Endodermal cell (in vitro differentiated cells): Measurements from ENCODE around the gene SGMS1. TPM values are rescaled to one million over a fixed set of nuclear protein-coding genes. Genes with fewer than 3 reads are reported as not detected.

Source experiments
- DNase-seq: peaks from one replicate; pipeline ENCODE4 v3.0.0-alpha.2; 2017
- H3K27ac ChIP-seq: 2 replicates; pipeline ENCODE4 v1.5.1; 2013; ENCODE audit warnings: mild to moderate bottlenecking, low read depth, low read length, moderate library complexity
- H3K27me3 ChIP-seq: 2 replicates; pipeline ENCODE4 v1.6.1; 2013; ENCODE audit warnings: mild to moderate bottlenecking, low read length, moderate library complexity; ENCODE audit not compliant: insufficient read depth, control insufficient read depth, poor library complexity, severe bottlenecking
- H3K36me3 ChIP-seq: 2 replicates; pipeline ENCODE4 v1.7.0; 2013; ENCODE audit warnings: mild to moderate bottlenecking, low read length, moderate library complexity; ENCODE audit not compliant: control insufficient read depth, insufficient read depth
- H3K4me1 ChIP-seq: one replicate; pipeline ENCODE4 v1.7.0; 2013; ENCODE audit warnings: low read length; ENCODE audit not compliant: control insufficient read depth, insufficient read depth
- H3K4me3 ChIP-seq: 2 replicates; pipeline ENCODE4 v1.5.1; 2013; ENCODE audit warnings: mild to moderate bottlenecking, low read length, moderate library complexity
- H3K9ac ChIP-seq: 2 replicates; pipeline ENCODE4 v1.6.1; 2013; ENCODE audit warnings: mild to moderate bottlenecking, low read length, moderate library complexity; ENCODE audit not compliant: poor library complexity, severe bottlenecking; ENCODE audit errors: extremely low read depth
- H3K9me3 ChIP-seq: 2 replicates; pipeline ENCODE4 v1.6.1; 2013; ENCODE audit warnings: mild to moderate bottlenecking, low read length, moderate library complexity; ENCODE audit not compliant: control insufficient read depth
- H3K27ac Mint-ChIP-seq: 2 replicates; pipeline ENCODE4 v1.8.0; 2020; ENCODE audit warnings: mixed read lengths
- H3K27me3 Mint-ChIP-seq: 2 replicates; pipeline ENCODE4 v1.8.0; 2021; ENCODE audit warnings: mild to moderate bottlenecking, mixed read lengths; ENCODE audit not compliant: insufficient read depth
- H3K36me3 Mint-ChIP-seq: 2 replicates; pipeline ENCODE4 v1.8.0; 2020; ENCODE audit warnings: low read depth, mixed read lengths
- H3K4me1 Mint-ChIP-seq: 2 replicates; pipeline ENCODE4 v1.8.0; 2020; ENCODE audit warnings: mixed read lengths
- H3K4me3 Mint-ChIP-seq: 2 replicates; pipeline ENCODE4 v1.8.0; 2020; ENCODE audit warnings: mild to moderate bottlenecking, moderate library complexity, mixed read lengths
- H3K9me3 Mint-ChIP-seq: 2 replicates; pipeline ENCODE4 v1.8.0; 2020; ENCODE audit warnings: mild to moderate bottlenecking, mixed read lengths
- WGBS, 2 experiments: methylation state at CpG; one replicate each; pipeline versions ENCODE4 v1.1.5 to v1.1.7; 2013; ENCODE audit warnings: missing lambda C conversion rate in 2 of 2, mixed read lengths in 1 of 2; ENCODE audit not compliant: insufficient coverage in 1 of 2, insufficient read length in 1 of 2; 5-methylcytosine and 5-hydroxymethylcytosine counted together
- total RNA-seq, 2 donors: library from RNA; stranded (reverse); fragmentation: NEBNext Ultra II Directional in 1 of 2; extraction: Animal tissue kit (Norgen Biotek cat#: 25700) in 1 of 2; gene quantifications; 2 replicates in 1 of 2; 3 replicates in 1 of 2; pipeline ENCODE4 v1.2.1, GENCODE V29; 2021
- TF ChIP-seq, protein P1 (sequence below): fragments of 200-600 bp; sonication (generic); conservative IDR thresholded peaks from 2 replicates; pipeline ENCODE4 v1.5.0; 2021; ENCODE audit warnings: antibody characterized with exemption, mild to moderate bottlenecking

Gene SGMS1
- total RNA-seq, 2 donors from 2014 or later, result 12.0 to 14.3 TPM

DNA sequence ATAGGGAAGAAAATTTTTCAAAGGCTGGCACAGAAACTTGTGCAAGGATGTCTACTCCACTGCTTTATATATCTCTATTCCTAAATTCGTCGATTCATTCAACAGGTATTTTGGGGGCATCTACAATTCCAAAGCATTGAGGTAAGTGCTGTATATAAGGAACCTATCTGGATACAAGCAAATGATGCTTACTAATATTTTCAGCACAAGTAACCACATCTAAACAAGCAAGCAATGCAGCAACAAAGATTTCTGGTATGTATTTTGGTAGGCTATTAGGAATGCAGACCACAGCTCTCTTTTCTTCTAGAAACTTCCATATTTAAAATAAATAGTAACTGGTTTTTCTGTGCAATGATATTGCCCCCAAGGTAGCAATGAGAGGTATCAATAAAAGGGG, 183.9 kb downstream of the SGMS1 start:
- Mint-ChIP-seq H3K9me3 (peaks cover 4% of the 10 kb centered on the region), H3K4me1 (peaks cover 2% of the 10 kb centered on the region)

DNA sequence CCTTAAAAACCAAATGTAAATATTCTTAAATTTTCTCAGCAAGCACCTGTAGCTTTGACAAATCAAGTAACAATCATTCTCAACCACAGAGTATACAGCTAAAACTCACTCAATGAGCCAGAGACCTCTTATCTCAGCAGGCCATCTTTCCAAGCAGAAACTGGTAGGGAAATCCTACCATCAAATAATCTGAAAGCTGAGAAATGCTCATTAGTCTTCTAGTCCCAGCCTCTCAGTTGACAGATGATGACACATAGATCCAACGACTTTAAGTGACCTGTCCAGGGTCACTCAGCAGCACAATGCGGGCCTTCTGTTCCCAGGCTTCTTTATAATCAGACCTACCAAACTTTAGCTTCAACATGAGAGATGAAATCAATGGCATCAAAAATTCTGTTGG, 184.6 kb downstream of the SGMS1 start:
- Histone ChIP-seq H3K9ac (no peak overlapping the region), H3K36me3 (no peaks in the 10 kb centered on the region), H3K4me3 (no peak overlapping the region), H3K27ac (no peak overlapping the region), H3K4me1 (no peaks in the 10 kb centered on the region), H3K27me3 (no peaks in the 10 kb centered on the region), H3K9me3 (no peaks in the 10 kb centered on the region)
- Mint-ChIP-seq H3K4me3 (no peak overlapping the region), H3K9me3 (peaks cover 1% of the 10 kb centered on the region), H3K4me1 (peaks cover 2% of the 10 kb centered on the region), H3K36me3 (no peaks in the 10 kb centered on the region), H3K27me3 (no peaks in the 10 kb centered on the region), H3K27ac (no peak overlapping the region)
- TF ChIP-seq, protein P1, sequence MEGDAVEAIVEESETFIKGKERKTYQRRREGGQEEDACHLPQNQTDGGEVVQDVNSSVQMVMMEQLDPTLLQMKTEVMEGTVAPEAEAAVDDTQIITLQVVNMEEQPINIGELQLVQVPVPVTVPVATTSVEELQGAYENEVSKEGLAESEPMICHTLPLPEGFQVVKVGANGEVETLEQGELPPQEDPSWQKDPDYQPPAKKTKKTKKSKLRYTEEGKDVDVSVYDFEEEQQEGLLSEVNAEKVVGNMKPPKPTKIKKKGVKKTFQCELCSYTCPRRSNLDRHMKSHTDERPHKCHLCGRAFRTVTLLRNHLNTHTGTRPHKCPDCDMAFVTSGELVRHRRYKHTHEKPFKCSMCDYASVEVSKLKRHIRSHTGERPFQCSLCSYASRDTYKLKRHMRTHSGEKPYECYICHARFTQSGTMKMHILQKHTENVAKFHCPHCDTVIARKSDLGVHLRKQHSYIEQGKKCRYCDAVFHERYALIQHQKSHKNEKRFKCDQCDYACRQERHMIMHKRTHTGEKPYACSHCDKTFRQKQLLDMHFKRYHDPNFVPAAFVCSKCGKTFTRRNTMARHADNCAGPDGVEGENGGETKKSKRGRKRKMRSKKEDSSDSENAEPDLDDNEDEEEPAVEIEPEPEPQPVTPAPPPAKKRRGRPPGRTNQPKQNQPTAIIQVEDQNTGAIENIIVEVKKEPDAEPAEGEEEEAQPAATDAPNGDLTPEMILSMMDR, result no peak
- 93% methylated on average over 2 of the region's 2 CpGs; no CpG with 5 or more reads in 1 of the 2 experiments for WGBS, 2 experiments
- no peak for DNase-seq

More for the DNA sequence above, 183.9 kb downstream of the SGMS1 start:
- Histone ChIP-seq H3K4me3 (no peak overlapping the region), H3K36me3 (no peaks in the 10 kb centered on the region), H3K9me3 (no peaks in the 10 kb centered on the region), H3K27me3 (no peaks in the 10 kb centered on the region), H3K4me1 (no peaks in the 10 kb centered on the region), H3K9ac (no peak overlapping the region), H3K27ac (no peak overlapping the region)
- Mint-ChIP-seq H3K36me3 (peaks cover 1% of the 10 kb centered on the region), H3K4me3 (no peak overlapping the region), H3K27me3 (no peaks in the 10 kb centered on the region), H3K27ac (no peak overlapping the region)
- TF ChIP-seq, protein P1, result no peak
- DNase-seq, result no peak
- 86 to 96% methylated on average over 2 of the region's 2 CpGs for WGBS, 2 experiments

DNA sequence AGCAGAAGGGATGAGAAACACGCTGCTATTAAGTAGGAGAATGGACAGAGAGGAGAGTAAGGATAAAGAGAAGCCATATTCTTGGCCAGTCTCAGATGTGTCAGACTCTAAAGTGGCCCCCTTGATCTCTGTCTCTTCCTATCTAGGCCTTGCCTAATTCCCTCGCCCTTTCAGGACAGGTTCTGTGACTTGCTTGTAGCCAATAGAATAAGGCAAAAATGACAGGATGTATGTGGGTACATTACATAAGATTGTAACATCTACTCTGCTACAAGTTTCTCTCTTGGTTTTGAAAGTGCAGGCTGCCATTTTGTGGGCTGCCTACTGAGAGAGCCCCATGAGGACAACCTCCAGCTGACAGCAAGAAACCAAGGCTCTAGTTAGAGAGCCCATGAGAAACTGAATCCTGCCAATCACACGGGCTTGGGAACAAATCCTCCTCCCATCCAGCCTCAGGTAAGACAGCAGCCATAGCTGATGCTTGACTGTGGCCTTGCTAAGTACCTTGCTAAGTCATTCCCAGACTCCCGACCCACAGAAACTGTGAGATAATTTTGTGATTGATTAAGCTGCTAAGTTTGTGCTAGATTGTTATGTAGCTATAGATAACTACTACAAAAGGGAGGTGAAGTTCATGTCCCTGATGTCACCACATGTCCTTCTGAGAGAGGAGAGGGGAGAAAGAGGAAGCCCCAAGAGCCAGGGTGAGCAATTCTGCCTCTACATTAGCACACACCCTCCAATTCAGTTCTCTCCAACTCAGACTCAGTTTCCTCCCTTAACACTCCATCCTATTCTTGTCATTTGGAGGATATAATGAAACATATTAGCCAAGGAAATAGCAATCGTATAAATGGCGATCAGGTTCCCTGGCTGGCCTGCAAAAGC, 185.5 kb downstream of the SGMS1 start:
- H3K27me3 ChIP-seq, result no peaks in the 10 kb centered on the region
- Mint-ChIP-seq H3K4me3 (no peak overlapping the region), H3K27ac (no peak overlapping the region), H3K27me3 (no peaks in the 10 kb centered on the region), H3K4me1 (peaks cover 2% of the 10 kb centered on the region), H3K9me3 (no peaks in the 10 kb centered on the region), H3K36me3 (no peaks in the 10 kb centered on the region)
- no peak overlapping the region for H3K4me3 ChIP-seq
- 85 to 100% methylated on average over 3 to 6 of the region's 6 CpGs for WGBS, 2 experiments
- H3K36me3 ChIP-seq, result no peaks in the 10 kb centered on the region
- TF ChIP-seq, protein P1, result no peak
- no peak overlapping the region for H3K27ac ChIP-seq
- no peaks in the 10 kb centered on the region for H3K9me3 ChIP-seq
- H3K9ac ChIP-seq, result no peak overlapping the region
- DNase-seq, result no peak
- no peaks in the 10 kb centered on the region for H3K4me1 ChIP-seq
